Measurements from ENCODE around the gene TRIM47. TPM values are rescaled to one million over a fixed set of nuclear protein-coding genes. Genes with fewer than 3 reads are reported as not detected.
A peak's percentile ranks its signal among the peaks of the same experiment; 100 is the strongest.
"Not testable (repeated sequence)": the region's sequence is repeated elsewhere in the genome, so short reads cannot be mapped to it uniquely, and the experiment has no call there.

The TRIM47 gene
- total RNA-seq, 1 experiment from 2014 or later = 8.1 TPM

GRCh38 chr17:75872434-75873351, 5.7 kb downstream of the TRIM47 start:
- Histone ChIP-seq H3K4me1 (peaks cover 43% of the 10 kb centered on the region), H3K36me3 (no peaks in the 10 kb centered on the region), H3K27me3 (no peaks in the 10 kb centered on the region), H3K4me3 (no peak overlapping the region), H3K27ac (peak overlapping the region; percentile 40), H3K9me3 (replicated peaks) (no peaks in the 10 kb centered on the region)
- peak; percentile 84 for DNase-seq

GRCh38 chr17:75870228-75870627, 8.2 kb downstream of the TRIM47 start:
- not testable (repeated sequence) for H3K27me3 ChIP-seq; H3K9me3 ChIP-seq (replicated peaks); H3K4me3 ChIP-seq; DNase-seq; H3K36me3 ChIP-seq
- peaks cover 28% of the 10 kb centered on the region for H3K4me1 ChIP-seq
- peak overlapping the region; percentile 58 for H3K27ac ChIP-seq

DNA sequence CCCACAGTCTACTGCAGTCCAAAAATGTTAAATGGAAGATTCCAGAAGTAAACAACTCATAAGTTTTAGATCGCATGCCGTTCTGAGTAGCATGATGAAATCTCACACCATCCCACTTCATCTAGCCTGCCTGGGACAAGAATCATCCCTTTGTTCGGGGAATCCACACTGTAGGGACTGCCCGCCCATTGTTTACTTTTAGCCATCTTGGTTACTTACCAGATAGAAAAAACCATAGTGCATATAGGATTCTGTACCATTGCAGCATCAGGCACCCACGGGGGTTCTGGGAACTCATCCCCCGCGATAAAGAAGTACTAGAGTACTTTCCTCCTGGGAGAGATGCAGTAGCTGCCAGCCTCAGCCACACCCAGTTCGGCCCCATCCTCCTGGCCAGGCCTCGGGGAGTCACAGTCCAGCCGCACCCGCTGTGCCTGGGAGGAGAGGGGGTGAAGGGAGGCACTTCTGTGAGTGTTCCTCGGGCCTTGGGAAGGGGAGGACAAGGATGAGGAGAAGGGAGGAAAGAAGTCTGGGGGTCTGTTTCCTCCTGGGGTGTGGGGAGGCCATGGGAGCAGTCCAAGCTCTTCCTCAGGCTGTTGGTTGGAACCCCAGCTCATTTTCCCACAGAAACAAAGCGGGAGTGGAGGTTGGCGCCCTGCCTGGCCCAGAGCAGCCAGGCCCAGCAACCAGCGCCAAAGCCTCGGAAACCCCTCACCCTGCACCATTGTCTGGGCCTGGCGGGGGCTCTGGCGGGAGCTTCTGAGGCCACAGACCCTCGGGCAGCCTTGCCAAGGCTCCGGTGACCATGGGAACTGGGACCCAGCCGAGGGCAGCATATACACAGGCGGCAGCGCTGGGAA, 8.9 kb downstream of the TRIM47 start:
- Histone ChIP-seq H3K36me3 (no peaks in the 10 kb centered on the region), H3K4me1 (peaks cover 34% of the 10 kb centered on the region), H3K9me3 (replicated peaks) (no peaks in the 10 kb centered on the region), H3K27ac (peak overlapping the region; percentile 58), H3K4me3 (peak overlapping the region; percentile 32), H3K27me3 (no peaks in the 10 kb centered on the region)
- peak; percentile 68 to 83 for DNase-seq

- not testable (repeated sequence) for DNase-seq; H3K9me3 ChIP-seq (replicated peaks); H3K36me3 ChIP-seq; H3K27me3 ChIP-seq
- Histone ChIP-seq H3K27ac (peak overlapping the region; percentile 58), H3K4me1 (peaks cover 40% of the 10 kb centered on the region), H3K4me3 (peak overlapping the region; percentile 32)
These were observed 9.6 kb downstream of the TRIM47 start for GRCh38 chr17:75868730-75869281.

DNA sequence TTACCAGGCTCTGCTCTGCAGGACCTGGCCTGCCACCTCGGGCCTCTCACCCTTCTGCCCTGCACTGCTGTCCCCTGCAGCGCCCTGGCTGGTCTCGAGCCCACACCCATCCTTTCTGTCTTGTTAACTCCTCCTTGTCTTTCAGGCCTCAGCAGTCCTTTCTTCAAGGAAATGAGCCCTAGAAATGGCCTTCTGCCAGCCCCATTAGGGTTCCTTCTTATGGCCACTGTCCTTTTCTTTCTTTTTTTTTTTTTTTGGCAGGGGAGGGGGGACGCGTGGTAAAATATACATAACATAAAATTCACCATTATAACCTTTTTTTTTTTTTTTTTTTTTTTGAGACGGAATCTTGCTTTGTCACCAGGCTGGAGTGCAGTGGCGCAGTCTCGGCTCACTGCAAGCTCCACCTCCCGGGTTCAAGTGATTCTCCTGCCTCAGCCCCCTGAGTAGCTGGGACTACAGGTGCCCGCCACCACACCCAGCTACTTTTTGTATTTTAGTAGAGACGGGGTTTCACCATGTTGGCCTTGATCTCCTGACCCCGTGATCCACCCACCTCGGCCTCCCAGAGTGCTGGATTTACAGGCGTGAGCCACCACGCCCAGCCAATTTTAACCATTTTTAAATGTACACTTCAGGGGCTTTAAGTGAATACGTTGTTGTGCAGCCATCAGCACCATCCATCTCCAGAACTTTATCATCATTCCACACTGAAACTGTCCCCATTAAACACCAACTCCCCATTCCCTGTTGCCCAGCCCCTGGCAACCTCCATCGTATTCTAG, 12.8 kb downstream of the TRIM47 start:
- H3K4me3 ChIP-seq; H3K27ac ChIP-seq; DNase-seq; H3K9me3 ChIP-seq (replicated peaks); H3K36me3 ChIP-seq; H3K27me3 ChIP-seq: not testable (repeated sequence)
- H3K4me1 ChIP-seq = peaks cover 44% of the 10 kb centered on the region

- peaks cover 41% of the 10 kb centered on the region for H3K4me1 ChIP-seq
- not testable (repeated sequence) for H3K9me3 ChIP-seq (replicated peaks); H3K27ac ChIP-seq; H3K4me3 ChIP-seq; H3K27me3 ChIP-seq; DNase-seq; H3K36me3 ChIP-seq
These were observed 13.5 kb downstream of the TRIM47 start for GRCh38 chr17:75864887-75865286.

DNA sequence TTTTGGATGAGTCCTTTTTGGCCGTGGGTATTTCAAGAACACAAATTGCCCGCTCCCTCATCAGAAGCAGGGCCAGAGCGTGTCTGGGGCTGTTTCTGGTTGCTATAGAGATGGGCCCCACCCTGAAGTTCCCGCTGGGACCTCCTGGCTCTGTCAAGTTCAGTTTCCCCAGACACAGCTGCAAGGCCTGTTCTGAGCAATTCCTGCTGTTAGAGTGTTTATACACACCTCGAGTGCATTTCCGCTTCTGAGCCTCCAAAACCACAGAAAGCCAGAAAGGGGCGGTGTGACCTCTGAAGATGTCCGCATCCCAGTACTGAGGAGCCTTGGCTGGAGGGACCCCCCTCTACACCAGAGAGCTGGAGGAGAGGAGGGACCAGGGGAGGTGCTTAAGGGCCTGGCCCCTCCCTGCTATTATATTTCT, 13.9 kb downstream of the TRIM47 start:
- no peaks in the 10 kb centered on the region for H3K27me3 ChIP-seq
- peaks cover 37% of the 10 kb centered on the region for H3K4me1 ChIP-seq
- peak; percentile 94 to 98 for DNase-seq
- H3K4me3 ChIP-seq = no peak overlapping the region
- no peaks in the 10 kb centered on the region for H3K36me3 ChIP-seq
- H3K9me3 ChIP-seq (replicated peaks) = no peaks in the 10 kb centered on the region
- H3K27ac ChIP-seq = no peak overlapping the region; the same call in 1 of the 2 replicates

GRCh38 chr17:75861927-75862317, 16.5 kb downstream of the TRIM47 start:
- no peaks in the 10 kb centered on the region for H3K9me3 ChIP-seq (replicated peaks)
- H3K4me3 ChIP-seq = no peak overlapping the region
- no peaks in the 10 kb centered on the region for H3K27me3 ChIP-seq
- H3K27ac ChIP-seq = no peak overlapping the region
- DNase-seq = peak in 1 of 2 experiments; percentile 52
- no peaks in the 10 kb centered on the region for H3K36me3 ChIP-seq
- H3K4me1 ChIP-seq = peaks cover 28% of the 10 kb centered on the region

DNA sequence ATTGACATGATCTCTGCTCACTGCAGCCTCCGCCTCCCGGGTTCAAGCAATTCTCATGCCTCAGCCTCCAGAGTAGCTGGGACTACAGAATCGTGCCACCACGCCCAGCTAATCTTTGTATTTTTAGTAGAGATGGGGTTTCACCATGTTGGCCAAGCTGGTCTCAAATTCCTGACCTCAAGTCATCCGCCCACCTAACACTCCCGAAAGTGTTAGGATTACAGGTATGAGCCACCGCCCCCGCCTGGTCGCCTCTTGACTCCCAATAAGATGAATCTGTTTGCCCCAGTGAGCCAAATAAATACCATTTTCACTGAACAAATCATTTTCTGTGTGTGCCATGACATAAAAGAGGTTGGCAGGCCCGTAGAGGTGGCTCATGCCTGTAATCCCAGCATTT, 19.0 kb downstream of the TRIM47 start:
- not testable (repeated sequence) for H3K36me3 ChIP-seq; H3K4me3 ChIP-seq; H3K27me3 ChIP-seq; DNase-seq; H3K27ac ChIP-seq; H3K9me3 ChIP-seq (replicated peaks)
- peaks cover 28% of the 10 kb centered on the region for H3K4me1 ChIP-seq

DNA sequence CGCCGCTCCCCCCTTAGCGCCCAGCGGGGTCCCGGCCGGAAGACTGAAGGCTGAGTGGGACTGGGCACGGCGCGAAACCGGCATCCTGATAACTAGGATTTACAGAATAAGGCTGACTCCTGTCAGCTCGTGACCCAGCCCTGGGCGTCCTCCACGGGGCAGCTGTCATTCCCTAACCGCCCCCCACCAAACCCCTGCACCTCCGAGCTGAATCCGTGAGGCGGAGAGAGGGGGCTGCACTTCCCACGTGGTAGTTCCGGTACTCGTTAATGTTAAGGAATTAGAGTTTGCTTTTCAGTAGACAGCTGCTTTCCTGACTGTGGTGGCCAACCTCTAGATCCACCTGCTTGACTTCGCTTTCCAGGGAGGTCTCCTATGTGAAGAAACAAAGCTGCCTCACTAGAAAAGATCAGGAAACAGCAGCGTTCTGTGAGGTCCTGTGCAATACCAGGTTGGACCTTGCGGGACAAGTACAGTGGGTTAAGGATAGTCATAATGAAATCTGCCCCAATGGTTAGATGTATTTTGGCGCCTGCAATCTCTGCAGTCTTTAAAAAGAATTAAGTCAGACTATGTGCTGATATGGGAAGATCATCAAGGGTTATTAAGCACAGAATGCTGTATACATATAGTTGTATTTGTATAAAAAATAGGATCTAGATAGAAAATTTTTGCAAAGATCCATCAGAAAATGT, 22.2 kb downstream of the TRIM47 start:
- DNase-seq = peak in 1 of 2 experiments; percentile 85
- Histone ChIP-seq H3K27me3 (no peaks in the 10 kb centered on the region), H3K27ac (peak overlapping the region; percentile 92)

DNA sequence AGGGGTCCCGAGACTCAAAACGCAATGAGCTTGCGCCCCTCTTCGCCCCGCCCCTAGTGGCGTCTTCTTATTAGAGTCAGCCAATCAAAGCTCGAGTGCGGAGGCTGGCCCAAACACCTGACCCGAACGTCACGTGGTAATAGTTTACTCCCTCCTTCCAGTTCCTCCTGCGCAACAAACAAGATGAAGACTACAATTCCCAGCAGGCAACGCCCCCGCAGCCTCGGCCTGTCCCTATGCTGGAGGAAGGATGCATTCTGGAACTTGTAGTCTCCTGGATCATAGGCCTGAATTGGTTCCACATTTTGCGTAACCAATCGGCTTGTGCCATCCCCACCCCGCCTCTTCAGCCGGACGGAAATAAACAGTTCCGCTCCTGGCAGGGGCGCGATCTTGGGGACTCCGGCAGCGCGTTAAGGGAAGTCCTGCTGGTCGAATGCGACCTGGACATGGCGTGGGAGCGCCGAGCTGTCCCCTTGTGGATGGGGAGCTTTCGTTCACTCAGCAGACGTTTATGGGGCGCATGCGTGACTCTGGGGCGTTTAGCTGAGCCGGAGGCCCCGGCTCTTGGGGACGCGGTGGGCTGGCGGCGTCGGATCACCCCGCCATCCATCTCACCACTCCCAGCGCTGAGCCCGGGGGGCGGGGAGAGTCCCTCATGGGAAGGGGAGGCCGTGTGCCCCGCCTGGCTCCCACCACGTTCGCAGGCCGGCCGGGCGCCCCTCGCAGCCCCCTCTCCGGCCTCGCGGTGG, 22.9 kb downstream of the TRIM47 start, which contains the start of gene WBP2:
TSS of gene WBP2 (minus strand) at position 26 of the 752 bp plus-strand sequence. CDS start 38 bp downstream, outside the sequence.
- Histone ChIP-seq H3K9me3 (replicated peaks) (no peaks in the 10 kb centered on the region), H3K27me3 (no peaks in the 10 kb centered on the region), H3K27ac (peak within 1 kb of the TSS; percentile 92), H3K4me1 (peaks cover 11% of the 10 kb centered on the region), H3K4me3 (peak within 1 kb of the TSS; percentile 69), H3K36me3 (peaks cover 5% of the 10 kb centered on the region; the same call in 1 of the 2 replicates)
- DNase-seq = peak; percentile 100

More for the DNA sequence above, 22.2 kb downstream of the TRIM47 start:
- Histone ChIP-seq H3K9me3 (replicated peaks) (no peaks in the 10 kb centered on the region), H3K4me1 (peaks cover 11% of the 10 kb centered on the region), H3K4me3 (peak overlapping the region; percentile 69), H3K36me3 (peaks cover 2% of the 10 kb centered on the region; the same call in 1 of the 2 replicates)

DNA sequence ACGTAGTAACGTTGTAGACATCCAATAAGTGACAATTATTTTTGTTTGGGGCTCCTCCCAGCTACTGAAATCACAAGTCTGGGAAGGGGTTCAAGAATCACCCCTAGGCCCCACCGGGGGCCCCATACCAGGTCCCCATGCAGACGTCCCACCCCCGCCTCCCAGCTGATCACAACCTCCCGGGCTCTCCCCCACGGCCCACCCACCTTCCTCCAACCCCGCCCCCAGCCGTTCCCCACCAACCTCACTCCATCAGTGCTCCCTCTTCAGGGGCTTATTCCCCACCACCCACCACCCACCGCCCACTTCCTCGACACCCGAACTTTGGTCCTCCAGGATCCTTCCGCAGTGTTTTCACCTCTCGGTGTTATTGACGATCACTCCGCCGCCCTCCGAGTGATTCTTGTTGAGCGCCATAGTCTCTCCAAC, 23.5 kb downstream of the TRIM47 start:
- H3K27ac ChIP-seq = no peak overlapping the region; the same call in 1 of the 2 replicates
- H3K4me3 ChIP-seq = peak overlapping the region; percentile 69
- no peak for DNase-seq
- no peaks in the 10 kb centered on the region for H3K27me3 ChIP-seq
- H3K4me1 ChIP-seq = peaks cover 11% of the 10 kb centered on the region
- H3K36me3 ChIP-seq = peaks cover 5% of the 10 kb centered on the region; the same call in 1 of the 2 replicates
- H3K9me3 ChIP-seq (replicated peaks) = no peaks in the 10 kb centered on the region

Measured in SJCRH30 (cell line).